GM12875 (cell line): ENCODE measurements around the gene TARS1.

Source experiments
- H3K4me3 ChIP-seq: one replicate; pipeline ENCODE4 v1.5.1; 2011; ENCODE audit warnings: low read depth, low read length, control low read depth
- TF ChIP-seq, protein P1 (sequence below): IDR thresholded peaks from 2 replicates; pipeline ENCODE4 v1.5.1; 2011; ENCODE audit warnings: low read depth, mild to moderate bottlenecking, control low read depth, inconsistent platforms, low read length, moderate library complexity, borderline replicate concordance; ENCODE audit not compliant: insufficient read depth

The TARS1 gene

DNA sequence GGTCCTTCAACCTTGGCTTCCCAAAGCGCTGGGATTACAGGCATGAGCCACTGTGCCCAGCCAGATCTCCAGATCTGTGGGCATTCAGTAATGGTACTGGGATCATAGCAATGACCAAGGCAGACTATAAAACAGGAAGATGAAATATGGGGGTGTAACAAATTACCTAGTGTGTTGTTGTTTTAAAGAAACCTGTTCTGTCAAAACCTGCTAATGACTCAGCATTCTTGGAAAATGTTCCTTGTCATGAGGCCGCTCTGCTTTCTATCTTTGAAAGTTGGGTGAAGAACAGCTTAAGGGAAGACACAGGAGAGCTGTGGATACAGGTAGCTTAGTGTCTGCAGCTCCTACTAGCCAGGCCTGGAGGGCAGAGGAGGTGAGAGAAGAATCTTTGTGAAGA lies 19.4 kb downstream of the TARS1 start:
- H3K4me3 ChIP-seq, result no peak overlapping the region
- TF ChIP-seq, protein P1, sequence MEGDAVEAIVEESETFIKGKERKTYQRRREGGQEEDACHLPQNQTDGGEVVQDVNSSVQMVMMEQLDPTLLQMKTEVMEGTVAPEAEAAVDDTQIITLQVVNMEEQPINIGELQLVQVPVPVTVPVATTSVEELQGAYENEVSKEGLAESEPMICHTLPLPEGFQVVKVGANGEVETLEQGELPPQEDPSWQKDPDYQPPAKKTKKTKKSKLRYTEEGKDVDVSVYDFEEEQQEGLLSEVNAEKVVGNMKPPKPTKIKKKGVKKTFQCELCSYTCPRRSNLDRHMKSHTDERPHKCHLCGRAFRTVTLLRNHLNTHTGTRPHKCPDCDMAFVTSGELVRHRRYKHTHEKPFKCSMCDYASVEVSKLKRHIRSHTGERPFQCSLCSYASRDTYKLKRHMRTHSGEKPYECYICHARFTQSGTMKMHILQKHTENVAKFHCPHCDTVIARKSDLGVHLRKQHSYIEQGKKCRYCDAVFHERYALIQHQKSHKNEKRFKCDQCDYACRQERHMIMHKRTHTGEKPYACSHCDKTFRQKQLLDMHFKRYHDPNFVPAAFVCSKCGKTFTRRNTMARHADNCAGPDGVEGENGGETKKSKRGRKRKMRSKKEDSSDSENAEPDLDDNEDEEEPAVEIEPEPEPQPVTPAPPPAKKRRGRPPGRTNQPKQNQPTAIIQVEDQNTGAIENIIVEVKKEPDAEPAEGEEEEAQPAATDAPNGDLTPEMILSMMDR, result no peak

DNA sequence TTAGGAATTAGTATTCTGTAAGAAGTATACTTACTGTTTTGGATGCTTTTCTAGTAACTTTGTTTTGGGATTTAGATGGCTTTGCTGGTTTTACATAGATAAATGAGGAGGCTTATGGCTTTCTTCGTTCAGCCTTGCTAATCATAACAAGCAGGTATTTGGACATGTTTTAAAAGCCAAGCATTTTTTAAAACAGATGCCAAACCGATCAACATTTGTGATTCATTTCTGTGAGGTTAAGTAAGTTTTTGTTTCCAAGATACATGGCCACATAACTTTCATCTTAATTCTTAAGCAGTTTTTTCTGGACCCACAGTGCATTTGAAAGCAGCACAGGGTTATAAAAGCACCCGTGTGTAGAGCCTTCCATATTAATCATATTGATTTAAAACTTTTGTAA lies 21.7 kb downstream of the TARS1 start:
- H3K4me3 ChIP-seq, result no peak overlapping the region
- TF ChIP-seq, protein P1, result no peak

DNA sequence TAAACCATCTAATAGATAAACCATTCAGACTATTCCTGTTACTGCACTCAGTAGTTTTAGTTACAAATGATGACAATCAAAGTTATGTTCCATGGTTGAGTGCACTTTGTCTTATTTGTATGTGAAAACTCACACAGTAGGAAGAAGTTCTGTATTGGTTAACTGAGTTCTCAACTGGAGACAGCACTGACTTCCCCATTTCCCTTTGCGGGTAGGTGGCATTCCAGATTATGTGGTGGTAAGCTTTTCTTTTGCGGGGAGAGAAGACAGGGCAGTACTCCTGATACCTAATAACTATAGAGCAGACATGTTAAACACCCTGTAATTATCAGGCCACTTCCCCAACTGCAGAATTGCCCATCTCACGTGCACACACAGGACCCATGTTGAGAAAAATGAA lies 24.4 kb downstream of the TARS1 start:
- TF ChIP-seq, protein P1, result no peak
- H3K4me3 ChIP-seq, result no peak overlapping the region

DNA sequence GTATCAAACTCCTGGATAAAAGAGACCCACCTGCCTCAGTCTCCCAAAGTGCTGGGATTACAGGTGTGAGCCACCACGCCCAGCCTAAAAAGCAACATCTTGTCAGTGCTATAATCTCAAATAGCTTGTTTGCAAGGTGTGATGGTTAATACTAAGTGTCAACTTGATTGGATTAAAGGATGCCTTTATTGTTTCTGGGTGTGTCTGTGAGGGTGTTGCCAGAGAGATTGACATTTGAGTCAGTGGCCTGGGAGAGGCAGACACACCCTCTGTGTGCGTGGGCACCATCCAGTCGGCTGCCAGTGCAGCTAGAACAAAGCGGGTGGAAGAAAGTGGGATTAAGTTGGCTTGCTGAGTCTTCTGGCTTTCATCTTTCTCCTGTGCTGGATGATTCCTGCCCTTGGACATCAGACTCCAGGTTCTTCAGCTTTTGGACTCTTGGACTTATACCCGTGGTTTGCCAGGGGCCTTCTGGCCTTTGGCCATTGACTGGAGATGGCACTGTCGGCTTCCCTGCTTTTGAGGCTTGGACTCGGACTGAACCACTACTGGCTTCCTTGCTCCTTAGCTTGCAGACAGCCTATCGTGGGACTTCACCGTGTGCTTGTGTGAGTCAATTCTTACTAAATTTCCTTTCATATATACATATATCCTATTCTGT lies 28.1 kb downstream of the TARS1 start:
- no peak overlapping the region for H3K4me3 ChIP-seq
- TF ChIP-seq, protein P1, result no peak

DNA sequence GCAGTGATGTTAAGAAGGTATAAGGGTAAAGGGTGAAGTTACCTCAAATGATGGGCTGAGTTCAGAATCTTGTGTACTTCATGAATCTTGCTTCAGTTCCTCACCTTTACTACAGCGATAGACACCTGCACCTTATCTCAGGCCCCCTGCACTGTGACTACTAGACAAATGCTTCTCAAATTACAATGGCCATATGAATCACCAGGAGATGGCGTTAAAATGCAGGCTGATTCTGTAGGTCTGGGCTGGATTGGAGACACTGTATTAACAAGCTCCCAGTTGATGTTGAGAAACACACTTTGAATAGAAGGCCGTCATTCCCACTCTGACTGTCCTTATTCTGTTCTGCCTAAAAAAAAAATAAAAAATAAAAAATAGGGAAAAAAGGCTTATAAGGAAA lies 29.8 kb downstream of the TARS1 start:
- TF ChIP-seq, protein P1, result no peak

DNA sequence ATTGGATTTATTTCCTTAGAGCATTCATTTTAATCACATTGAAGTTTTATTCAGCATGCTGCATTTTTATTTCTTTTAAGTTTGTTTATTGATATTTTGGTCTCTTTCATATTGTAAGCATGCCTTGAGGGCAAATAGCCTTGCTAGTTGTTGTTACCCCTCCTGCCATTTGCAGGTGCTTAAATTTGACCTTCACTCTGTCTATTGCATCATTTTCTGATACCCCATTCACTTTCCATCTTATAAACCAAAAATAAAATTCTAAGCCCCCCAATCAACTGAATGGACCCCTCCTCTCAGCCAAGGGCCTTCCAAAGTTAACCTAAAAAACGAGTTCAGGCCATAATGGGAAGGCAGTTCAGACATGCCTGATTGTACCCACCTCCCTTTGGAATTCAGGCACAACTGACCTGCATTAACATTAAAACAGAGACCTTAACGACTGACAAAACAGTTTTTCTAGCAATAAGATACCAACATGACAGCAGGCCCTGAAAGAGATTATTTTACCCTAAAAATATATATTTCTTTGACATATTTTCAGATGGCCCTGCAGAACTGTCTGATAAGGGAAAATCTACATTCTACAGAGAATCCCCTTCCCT lies 32.1 kb downstream of the TARS1 start:
- H3K4me3 ChIP-seq, result no peak overlapping the region
- TF ChIP-seq, protein P1, result no peak

More for the DNA sequence above, 29.8 kb downstream of the TARS1 start:
- H3K4me3 ChIP-seq, result no peak overlapping the region

DNA sequence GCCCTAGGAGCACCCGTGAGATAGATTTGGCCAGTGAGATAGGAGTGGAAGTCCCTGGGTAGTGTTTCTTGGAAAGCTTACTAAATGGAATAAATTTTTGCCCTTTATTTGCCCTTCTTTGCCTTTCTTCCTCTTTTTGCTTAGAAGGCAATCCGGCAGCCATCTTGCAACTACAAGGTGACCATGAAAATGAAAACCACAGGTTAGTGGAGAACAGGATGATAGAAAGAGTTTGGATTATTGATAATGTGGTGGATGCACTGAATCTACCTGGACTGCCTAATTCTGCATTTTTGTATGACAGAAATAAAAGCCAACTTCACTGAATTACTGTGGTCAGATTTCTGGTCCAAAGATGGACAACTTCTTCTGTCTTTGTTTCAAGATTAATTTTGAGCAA lies 33.2 kb downstream of the TARS1 start:
- TF ChIP-seq, protein P1, result no peak
- H3K4me3 ChIP-seq, result no peak overlapping the region
